ENCODE data around the gene CCNG1.
"Not testable (repeated sequence)": the region's sequence is repeated elsewhere in the genome, so short reads cannot be mapped to it uniquely, and the experiment has no call there.

- TF ChIP-seq CTCF (conservative IDR thresholded peaks at IDR 0.05; ENCODE audit: low read depth, low read length); EZH2 (IDR thresholded peaks at IDR 0.05; ENCODE audit: borderline replicate concordance, low read depth, low read length, poor library complexity, severe bottlenecking): not testable (repeated sequence)
Measured at GRCh38 chr5:163426128-163426527, 11.3 kb upstream of the CCNG1 start.
